B cell (primary cell): ENCODE measurements around the gene GLRA1. TPM values are rescaled to one million over a fixed set of nuclear protein-coding genes. Genes with fewer than 3 reads are reported as not detected.

Experiments
- ATAC-seq: fragments of 200-7000 bp; cut with Tn5 transposase; one replicate; pipeline ENCODE4 v1.10.0; 2021; ENCODE audit warnings: low read depth, mild to moderate bottlenecking, moderate number of reproducible peaks, moderate library complexity
- CTCF ChIA-PET: fragments of 350-600 bp; sonication (Branson Sonifier 250); formaldehyde crosslinking; loops from one replicate; lab custom pipeline; 2021; ENCODE audit warnings: antibody characterized with exemption, inconsistent platforms; lab: Charles Lee
- POLR2A ChIA-PET: fragments of 350-600 bp; sonication (Branson Sonifier 250); formaldehyde crosslinking; loops from one replicate; lab custom pipeline; 2021; ENCODE audit warnings: antibody characterized with exemption; lab: Charles Lee
- DNase-seq: peaks from one replicate; pipeline ENCODE4 v3.0.0; 2013
- H2AFZ ChIP-seq: 2 replicates; pipeline ENCODE4 v1.6.1; 2012; ENCODE audit warnings: mild to moderate bottlenecking, low read depth, low read length; ENCODE audit not compliant: insufficient read depth, poor library complexity, severe bottlenecking
- H3K27ac ChIP-seq, 2 donors: 1 replicate in 1 of 2; 2 replicates in 1 of 2; pipeline ENCODE4 v1.5.1; 2012 to 2013; ENCODE audit warnings: low read length in 2 of 2, mild to moderate bottlenecking in 2 of 2, moderate library complexity in 1 of 2
- H3K27me3 ChIP-seq, 4 experiments: fragments of 200-600 bp in 1 of 4; sonication (generic) in 1 of 4; replicated peaks in 1 of 4; 1 replicate in 2 of 4; 2 replicates in 2 of 4; pipeline versions ENCODE4 v1.6.1 to v1.7.0; 2013 to 2016; ENCODE audit warnings: low read length in 3 of 4, mild to moderate bottlenecking in 2 of 4, mixed read lengths in 1 of 4, moderate library complexity in 1 of 4; ENCODE audit not compliant: insufficient read depth in 4 of 4, control insufficient read depth in 3 of 4; ENCODE audit errors: control extremely low read depth in 1 of 4
- H3K36me3 ChIP-seq, 2 experiments: replicated peaks in 1 of 2; 1 replicate in 1 of 2; 2 replicates in 1 of 2; pipeline versions ENCODE4 v1.6.1 to v1.7.1; 2013; ENCODE audit warnings: low read length in 1 of 2; ENCODE audit not compliant: insufficient read depth in 2 of 2, control insufficient read depth in 1 of 2; ENCODE audit errors: control extremely low read depth in 1 of 2, extremely low read depth in 1 of 2
- H3K4me1 ChIP-seq, 2 donors: fragments of 200-600 bp in 1 of 2; sonication (generic) in 1 of 2; 1 replicate in 1 of 2; 2 replicates in 1 of 2; pipeline versions ENCODE4 v1.5.1 to v1.6.1; 2013 to 2017; ENCODE audit warnings: low read length in 2 of 2; ENCODE audit not compliant: control insufficient read depth in 2 of 2, insufficient read depth in 2 of 2
- H3K4me2 ChIP-seq: replicated peaks from 2 replicates; pipeline ENCODE3; 2012; ENCODE audit warnings: mild to moderate bottlenecking, low read depth, low read length; ENCODE audit not compliant: poor library complexity, severe bottlenecking
- H3K4me3 ChIP-seq, 5 experiments: fragments of 200-600 bp in 1 of 5; sonication (generic) in 1 of 5; 1 replicate in 3 of 5; 2 replicates in 2 of 5; pipeline versions ENCODE4 v1.5.1 to v1.7.0; 2011 to 2016; ENCODE audit warnings: low read length in 4 of 5, mild to moderate bottlenecking in 4 of 5, low read depth in 2 of 5, control low read depth in 1 of 5, moderate library complexity in 1 of 5; ENCODE audit not compliant: insufficient read depth in 1 of 5; ENCODE audit errors: control extremely low read depth in 1 of 5, extremely low read depth in 1 of 5
- H3K79me2 ChIP-seq: fragments of 200-600 bp; sonication (generic); one replicate; pipeline ENCODE4 v1.6.0; 2016; ENCODE audit warnings: low read length; ENCODE audit not compliant: control insufficient read depth, insufficient read depth
- H3K9ac ChIP-seq: fragments of 200-600 bp; sonication (generic); 2 replicates; pipeline ENCODE4 v1.6.1; 2017; ENCODE audit warnings: mild to moderate bottlenecking, low read length, moderate library complexity
- H3K9me3 ChIP-seq, 3 donors: one replicate each; pipeline versions ENCODE4 v1.6.1 to v1.7.1; 2013; ENCODE audit warnings: low read length in 2 of 3; ENCODE audit not compliant: control insufficient read depth in 2 of 3, insufficient read depth in 1 of 3; ENCODE audit errors: control extremely low read depth in 1 of 3
- H4K20me1 ChIP-seq: 2 replicates; pipeline ENCODE4 v1.6.0; 2012; ENCODE audit warnings: mild to moderate bottlenecking, low read length; ENCODE audit not compliant: insufficient read depth, control insufficient read depth, poor library complexity, severe bottlenecking
- H3K27ac Mint-ChIP-seq: one replicate; pipeline ENCODE4 v1.8.0; 2021; ENCODE audit warnings: mixed read lengths
- H3K27me3 Mint-ChIP-seq: one replicate; pipeline ENCODE4 v1.8.0; 2021; ENCODE audit warnings: mixed read lengths
- H3K4me1 Mint-ChIP-seq: one replicate; pipeline ENCODE4 v1.8.0; 2021; ENCODE audit warnings: mixed read lengths
- H3K4me3 Mint-ChIP-seq: one replicate; pipeline ENCODE4 v1.8.0; 2021; ENCODE audit warnings: mixed read lengths
- H3K9me3 Mint-ChIP-seq: one replicate; pipeline ENCODE4 v1.8.0; 2022; ENCODE audit warnings: mixed read lengths; ENCODE audit not compliant: insufficient read depth
- EZH2 ChIP-seq: IDR thresholded peaks from 2 replicates; pipeline ENCODE4 v1.6.1; 2012; ENCODE audit warnings: borderline replicate concordance, low read depth, mild to moderate bottlenecking, moderate library complexity, low read length; ENCODE audit not compliant: insufficient read depth, poor library complexity, severe bottlenecking
- WGBS: methylation state at CpG from one replicate; pipeline ENCODE4 v1.1.5; 2013; ENCODE audit warnings: missing lambda C conversion rate; ENCODE audit not compliant: insufficient coverage; 5-methylcytosine and 5-hydroxymethylcytosine counted together
- intact Hi-C: fragments of 100-400 bp; cut with micrococcal nuclease; formaldehyde crosslinking; loops from one replicate; pipeline ENCODE4 v1.10.0; 2022
- polyA plus RNA-seq: library from polyadenylated mRNA; depleted of rRNA; stranded (reverse); fragments of >200 nt; gene quantifications from 2 replicates; pipeline ENCODE4 v1.2.3, GENCODE V29; 2012
- total RNA-seq, 2 donors: library from RNA; stranded (reverse); fragments of 120-200 nt in 1 of 2; gene quantifications; 1 replicate in 1 of 2; 2 replicates in 1 of 2; pipeline versions ENCODE4 v1.2.3 to v1.2.4, GENCODE V29; 2013 to 2022
- TF ChIP-seq, protein P1 (sequence below): fragments of 200-600 bp; IDR thresholded peaks from one replicate; pipeline ENCODE4 v1.8.0; 2022; ENCODE audit warnings: antibody characterized with exemption, mild to moderate bottlenecking

Gene GLRA1
- total and polyA plus RNA-seq, 2 donors (not counting 1 experiment from before 2014, with no cell fraction given) = not detected

DNA sequence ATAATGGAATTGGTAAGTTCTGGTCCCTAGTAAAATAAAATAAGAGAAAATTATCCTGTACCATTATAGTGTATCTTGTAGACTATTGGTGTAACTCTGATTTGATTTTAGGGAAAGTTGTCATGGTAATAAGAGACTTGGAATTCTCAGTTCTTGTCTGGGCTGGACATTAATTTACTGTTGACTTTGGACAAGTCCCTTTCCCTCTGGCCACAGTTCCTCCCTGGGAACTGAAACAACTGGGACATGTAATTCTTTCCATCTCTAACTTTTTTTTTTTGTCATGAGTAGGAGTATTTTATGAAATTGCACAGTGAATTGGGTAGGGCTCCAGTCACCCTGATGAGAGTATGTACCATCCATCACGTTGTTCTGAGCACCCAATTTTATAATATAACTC, 15.0 kb downstream of the GLRA1 start:
- H4K20me1 ChIP-seq = no peaks in the 10 kb centered on the region
- TF ChIP-seq, protein P1, sequence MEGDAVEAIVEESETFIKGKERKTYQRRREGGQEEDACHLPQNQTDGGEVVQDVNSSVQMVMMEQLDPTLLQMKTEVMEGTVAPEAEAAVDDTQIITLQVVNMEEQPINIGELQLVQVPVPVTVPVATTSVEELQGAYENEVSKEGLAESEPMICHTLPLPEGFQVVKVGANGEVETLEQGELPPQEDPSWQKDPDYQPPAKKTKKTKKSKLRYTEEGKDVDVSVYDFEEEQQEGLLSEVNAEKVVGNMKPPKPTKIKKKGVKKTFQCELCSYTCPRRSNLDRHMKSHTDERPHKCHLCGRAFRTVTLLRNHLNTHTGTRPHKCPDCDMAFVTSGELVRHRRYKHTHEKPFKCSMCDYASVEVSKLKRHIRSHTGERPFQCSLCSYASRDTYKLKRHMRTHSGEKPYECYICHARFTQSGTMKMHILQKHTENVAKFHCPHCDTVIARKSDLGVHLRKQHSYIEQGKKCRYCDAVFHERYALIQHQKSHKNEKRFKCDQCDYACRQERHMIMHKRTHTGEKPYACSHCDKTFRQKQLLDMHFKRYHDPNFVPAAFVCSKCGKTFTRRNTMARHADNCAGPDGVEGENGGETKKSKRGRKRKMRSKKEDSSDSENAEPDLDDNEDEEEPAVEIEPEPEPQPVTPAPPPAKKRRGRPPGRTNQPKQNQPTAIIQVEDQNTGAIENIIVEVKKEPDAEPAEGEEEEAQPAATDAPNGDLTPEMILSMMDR = no peak
- no peak for TF ChIP-seq EZH2
- no peaks in the 10 kb centered on the region for H3K36me3 ChIP-seq
- Mint-ChIP-seq H3K9me3 (no peaks in the 10 kb centered on the region), H3K4me1 (no peaks in the 10 kb centered on the region), H3K4me3 (no peak overlapping the region), H3K27me3 (peaks cover 7% of the 10 kb centered on the region), H3K27ac (no peak overlapping the region)
- H3K27ac ChIP-seq = no peak overlapping the region
- H3K4me3 ChIP-seq = no peak overlapping the region
- DNase-seq (no peak), ATAC-seq (no peak)
- H3K4me1 ChIP-seq = no peaks in the 10 kb centered on the region
- no peaks in the 10 kb centered on the region for H3K27me3 ChIP-seq
- H3K4me2 ChIP-seq = no peak overlapping the region
- intact Hi-C loops = no loop called here
- ChIA-PET POLR2A (no interaction called here), CTCF (no interaction called here)
- H3K9ac ChIP-seq = no peak overlapping the region
- H3K79me2 ChIP-seq = no peaks in the 10 kb centered on the region
- no peaks in the 10 kb centered on the region for H3K9me3 ChIP-seq
- WGBS = 83% methylated on average over 1 of the region's 1 CpG
- H2AFZ ChIP-seq = no peak overlapping the region

DNA sequence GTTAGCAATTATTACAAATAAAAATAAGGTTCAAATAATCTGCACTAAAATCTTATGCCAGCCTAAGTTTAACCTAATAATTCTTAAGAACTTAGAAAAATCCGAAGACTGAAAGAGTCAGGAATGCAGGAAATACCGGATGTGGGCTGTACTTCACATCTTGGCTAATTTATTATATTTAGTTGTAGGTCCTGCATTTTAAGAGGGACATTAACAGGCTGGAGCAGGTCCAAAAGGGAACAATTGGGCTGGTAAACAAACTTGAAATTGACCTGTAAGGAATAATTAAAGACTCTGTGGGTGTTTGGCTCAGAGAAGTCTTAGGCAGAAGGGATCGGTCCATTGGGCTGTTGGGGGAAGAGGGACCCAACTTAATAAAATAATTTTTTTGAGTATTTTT, 18.4 kb downstream of the GLRA1 start:
- CTCF ChIA-PET = no interaction called here

More for the DNA sequence above, 18.4 kb downstream of the GLRA1 start:
- Histone ChIP-seq H3K27ac (no peak overlapping the region), H3K4me2 (no peak overlapping the region), H3K4me1 (no peaks in the 10 kb centered on the region), H3K79me2 (no peaks in the 10 kb centered on the region), H2AFZ (no peak overlapping the region), H3K9ac (no peak overlapping the region), H3K9me3 (no peaks in the 10 kb centered on the region), H3K27me3 (no peaks in the 10 kb centered on the region), H3K4me3 (no peak overlapping the region), H4K20me1 (no peaks in the 10 kb centered on the region), H3K36me3 (no peaks in the 10 kb centered on the region)
- no peak overlapping the region for H3K4me3 Mint-ChIP-seq
- POLR2A ChIA-PET = no interaction called here
- TF ChIP-seq, protein P1 = no peak
- TF ChIP-seq EZH2 = no peak
- H3K27ac Mint-ChIP-seq = no peak overlapping the region
- H3K9me3 Mint-ChIP-seq = no peaks in the 10 kb centered on the region
- H3K4me1 Mint-ChIP-seq = no peaks in the 10 kb centered on the region
- ATAC-seq = no peak
- DNase-seq = no peak
- peaks cover 4% of the 10 kb centered on the region for H3K27me3 Mint-ChIP-seq
- intact Hi-C loops = no loop called here
- no CpG with 5 or more reads among the region's 3 CpGs for WGBS
